ENCODE measurements around the gene CHMP6.

CHMP6 gene

GRCh38 chr17:80959330-80960036 lies 32.2 kb upstream of the CHMP6 start:
- Histone ChIP-seq H3K9me3 (ENCODE audit: insufficient read depth, low read depth, low read length) (no peaks in the 10 kb centered on the region), H4K20me1 (ENCODE audit: insufficient read depth, low read length, poor library complexity, severe bottlenecking) (no peaks in the 10 kb centered on the region), H2AFZ (ENCODE audit: low read length) (no peak overlapping the region), H3K4me1 (ENCODE audit: insufficient read depth, low read length, poor library complexity, severe bottlenecking) (no peaks in the 10 kb centered on the region), H3K36me3 (ENCODE audit: insufficient read depth, low read length) (no peaks in the 10 kb centered on the region), H3K9me2 (replicated peaks; ENCODE audit: low read depth, low read length) (no peaks in the 10 kb centered on the region), H3F3A (ENCODE audit: low read depth) (no peaks in the 10 kb centered on the region), H3K79me2 (ENCODE audit: insufficient read depth, low read length) (no peaks in the 10 kb centered on the region), H3K4me2 (ENCODE audit: low read depth, low read length, poor library complexity, severe bottlenecking) (no peak overlapping the region), H3K4me3 (ENCODE audit: low read length, poor library complexity, severe bottlenecking) (no peak overlapping the region), H3K27me3 (ENCODE audit: insufficient read depth, low read length, poor library complexity, severe bottlenecking) (no peaks in the 10 kb centered on the region), H3K9ac (ENCODE audit: low read depth, low read length, poor library complexity, severe bottlenecking) (no peak overlapping the region)
- TF ChIP-seq CTCF (conservative IDR thresholded peaks at IDR 0.05; ENCODE audit: low read length) = no peak
- no peak for TF ChIP-seq EZH2phosphoT487 (IDR thresholded peaks at IDR 0.05; ENCODE audit: borderline replicate concordance)

DNA sequence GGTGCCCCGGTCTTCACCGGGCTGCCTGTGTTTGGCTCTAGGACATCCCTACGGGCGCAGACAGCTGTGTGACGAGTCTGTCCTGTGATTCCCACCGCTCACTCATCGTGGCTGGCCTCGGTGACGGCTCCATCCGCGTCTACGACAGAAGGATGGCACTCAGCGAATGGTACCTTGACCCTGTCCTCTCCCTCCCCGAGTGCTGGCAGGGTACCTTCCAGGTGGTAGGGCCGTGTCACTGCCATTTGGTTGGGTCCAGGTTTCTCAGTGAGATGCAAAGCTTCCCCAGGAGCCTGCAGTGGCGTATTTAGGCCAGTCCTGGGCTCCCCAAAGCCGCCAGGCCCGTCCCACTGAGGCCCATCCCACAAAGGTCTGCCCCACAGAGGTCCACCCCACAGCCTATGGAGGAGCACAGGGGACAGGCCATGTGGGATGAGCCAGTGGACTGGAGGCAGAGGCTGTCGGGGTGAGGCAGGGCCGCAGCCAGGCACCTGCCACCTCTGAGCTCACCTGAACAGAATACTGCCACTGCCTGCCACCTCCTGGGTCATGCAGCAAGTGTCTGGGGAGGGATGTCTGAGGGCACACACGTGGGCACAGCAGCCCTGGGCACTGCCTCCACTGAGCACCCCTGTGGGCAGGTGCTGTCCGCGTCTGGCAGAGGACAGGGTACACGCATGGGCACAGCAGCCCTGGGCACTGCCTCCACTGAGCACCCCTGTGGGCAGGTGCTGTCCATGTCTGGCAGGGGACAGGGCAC lies 31.4 kb upstream of the CHMP6 start:
- Histone ChIP-seq H3K27me3 (ENCODE audit: insufficient read depth, low read length, poor library complexity, severe bottlenecking) (no peaks in the 10 kb centered on the region), H3K4me3 (ENCODE audit: low read length, poor library complexity, severe bottlenecking) (no peak overlapping the region), H3K4me1 (ENCODE audit: insufficient read depth, low read length, poor library complexity, severe bottlenecking) (no peaks in the 10 kb centered on the region), H4K20me1 (ENCODE audit: insufficient read depth, low read length, poor library complexity, severe bottlenecking) (no peaks in the 10 kb centered on the region), H3K4me2 (ENCODE audit: low read depth, low read length, poor library complexity, severe bottlenecking) (no peak overlapping the region), H3K79me2 (ENCODE audit: insufficient read depth, low read length) (no peaks in the 10 kb centered on the region), H3K9ac (ENCODE audit: low read depth, low read length, poor library complexity, severe bottlenecking) (no peak overlapping the region), H2AFZ (ENCODE audit: low read length) (no peak overlapping the region), H3K9me3 (ENCODE audit: insufficient read depth, low read depth, low read length) (no peaks in the 10 kb centered on the region), H3F3A (ENCODE audit: low read depth) (no peaks in the 10 kb centered on the region), H3K36me3 (ENCODE audit: insufficient read depth, low read length) (no peaks in the 10 kb centered on the region), H3K9me2 (replicated peaks; ENCODE audit: low read depth, low read length) (no peaks in the 10 kb centered on the region)
- TF ChIP-seq EZH2phosphoT487 (IDR thresholded peaks at IDR 0.05; ENCODE audit: borderline replicate concordance) = no peak
- TF ChIP-seq CTCF (conservative IDR thresholded peaks at IDR 0.05; ENCODE audit: low read length) = no peak

- H4K20me1 ChIP-seq (ENCODE audit: insufficient read depth, low read length, poor library complexity, severe bottlenecking) = no peaks in the 10 kb centered on the region
- H3K79me2 ChIP-seq (ENCODE audit: insufficient read depth, low read length) = no peaks in the 10 kb centered on the region
- no peak overlapping the region for H3K4me2 ChIP-seq (ENCODE audit: low read depth, low read length, poor library complexity, severe bottlenecking)
These were observed 30.7 kb upstream of the CHMP6 start for GRCh38 chr17:80960797-80961452.

More at GRCh38 chr17:80960797-80961452, 30.7 kb upstream of the CHMP6 start:
- Histone ChIP-seq H3F3A (ENCODE audit: low read depth) (no peaks in the 10 kb centered on the region), H3K27me3 (ENCODE audit: insufficient read depth, low read length, poor library complexity, severe bottlenecking) (no peaks in the 10 kb centered on the region), H3K9ac (ENCODE audit: low read depth, low read length, poor library complexity, severe bottlenecking) (no peak overlapping the region), H3K4me1 (ENCODE audit: insufficient read depth, low read length, poor library complexity, severe bottlenecking) (no peaks in the 10 kb centered on the region), H3K9me2 (replicated peaks; ENCODE audit: low read depth, low read length) (no peaks in the 10 kb centered on the region), H3K9me3 (ENCODE audit: insufficient read depth, low read depth, low read length) (no peaks in the 10 kb centered on the region), H3K4me3 (ENCODE audit: low read length, poor library complexity, severe bottlenecking) (no peak overlapping the region), H3K36me3 (ENCODE audit: insufficient read depth, low read length) (no peaks in the 10 kb centered on the region), H2AFZ (ENCODE audit: low read length) (no peak overlapping the region)
- TF ChIP-seq CTCF (conservative IDR thresholded peaks at IDR 0.05; ENCODE audit: low read length) (no peak), EZH2phosphoT487 (IDR thresholded peaks at IDR 0.05; ENCODE audit: borderline replicate concordance) (no peak)
